Retinal pigment epithelial cell (primary cell): ENCODE results near the gene VSX1.

Source experiments
- DNase-seq: peaks from one replicate; pipeline ENCODE4 v3.0.0-alpha.2; 2010; ENCODE audit warnings: low read depth
- H3K4me3 ChIP-seq: 2 replicates; pipeline ENCODE4 v1.5.1; 2011; ENCODE audit warnings: mild to moderate bottlenecking, low read length, control low read depth, moderate library complexity
- TF ChIP-seq, protein P1 (sequence below): conservative IDR thresholded peaks from 2 replicates; pipeline ENCODE4 v1.5.1; 2011; ENCODE audit warnings: low read depth, low read length, control low read depth, inconsistent platforms

VSX1 gene

DNA sequence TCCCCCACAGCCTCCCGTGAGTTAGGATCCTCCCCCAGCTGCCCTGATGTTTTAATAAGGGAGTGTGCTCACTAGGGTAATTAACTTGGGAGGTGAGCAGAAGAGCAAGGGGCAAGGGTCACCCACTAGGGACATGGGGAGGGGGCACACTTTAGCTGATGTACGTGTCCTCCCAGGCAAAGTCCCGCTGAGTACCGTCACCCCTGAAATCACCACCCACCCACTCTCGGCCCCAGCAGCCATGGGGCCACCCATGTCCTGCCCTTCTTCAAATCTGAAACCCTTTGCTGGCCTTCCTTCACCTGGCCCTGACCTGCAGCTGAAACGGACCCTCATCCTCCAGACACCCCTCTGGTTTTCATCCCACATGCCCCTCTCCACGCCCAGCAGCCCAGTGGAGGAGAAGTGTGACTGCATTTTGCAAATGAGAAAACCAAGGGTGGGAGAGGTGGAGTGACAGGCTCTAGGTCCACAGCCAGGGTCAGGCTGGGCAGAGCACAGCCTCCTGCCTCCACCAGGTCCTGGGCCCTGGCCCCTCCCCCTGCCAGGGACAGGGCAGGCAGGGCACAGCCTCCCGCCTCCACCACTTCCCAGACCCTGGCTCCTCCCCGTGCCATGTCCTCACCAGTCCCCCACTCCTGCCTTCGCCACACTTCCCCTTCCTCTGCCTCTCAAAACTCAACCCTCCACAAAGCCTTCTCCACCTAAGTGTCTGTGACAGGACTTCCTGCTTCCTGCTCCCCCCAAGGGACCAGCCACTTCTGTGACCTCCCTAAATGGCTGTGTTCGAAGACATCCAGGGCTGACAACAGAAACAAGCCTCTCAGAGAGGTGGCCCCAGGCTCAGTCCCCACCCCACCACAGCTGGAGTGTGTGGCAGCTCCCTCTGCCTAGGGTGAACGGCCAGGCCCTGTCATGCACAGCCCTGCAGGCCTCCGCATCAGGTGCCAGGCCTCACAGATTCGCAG, 39.1 kb downstream of the VSX1 start:
- no peak for DNase-seq
- H3K4me3 ChIP-seq = no peak overlapping the region
- TF ChIP-seq, protein P1, sequence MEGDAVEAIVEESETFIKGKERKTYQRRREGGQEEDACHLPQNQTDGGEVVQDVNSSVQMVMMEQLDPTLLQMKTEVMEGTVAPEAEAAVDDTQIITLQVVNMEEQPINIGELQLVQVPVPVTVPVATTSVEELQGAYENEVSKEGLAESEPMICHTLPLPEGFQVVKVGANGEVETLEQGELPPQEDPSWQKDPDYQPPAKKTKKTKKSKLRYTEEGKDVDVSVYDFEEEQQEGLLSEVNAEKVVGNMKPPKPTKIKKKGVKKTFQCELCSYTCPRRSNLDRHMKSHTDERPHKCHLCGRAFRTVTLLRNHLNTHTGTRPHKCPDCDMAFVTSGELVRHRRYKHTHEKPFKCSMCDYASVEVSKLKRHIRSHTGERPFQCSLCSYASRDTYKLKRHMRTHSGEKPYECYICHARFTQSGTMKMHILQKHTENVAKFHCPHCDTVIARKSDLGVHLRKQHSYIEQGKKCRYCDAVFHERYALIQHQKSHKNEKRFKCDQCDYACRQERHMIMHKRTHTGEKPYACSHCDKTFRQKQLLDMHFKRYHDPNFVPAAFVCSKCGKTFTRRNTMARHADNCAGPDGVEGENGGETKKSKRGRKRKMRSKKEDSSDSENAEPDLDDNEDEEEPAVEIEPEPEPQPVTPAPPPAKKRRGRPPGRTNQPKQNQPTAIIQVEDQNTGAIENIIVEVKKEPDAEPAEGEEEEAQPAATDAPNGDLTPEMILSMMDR = no peak

GRCh38 chr20:25041813-25042530, 40.0 kb downstream of the VSX1 start:
- TF ChIP-seq, protein P1 = no peak

DNA sequence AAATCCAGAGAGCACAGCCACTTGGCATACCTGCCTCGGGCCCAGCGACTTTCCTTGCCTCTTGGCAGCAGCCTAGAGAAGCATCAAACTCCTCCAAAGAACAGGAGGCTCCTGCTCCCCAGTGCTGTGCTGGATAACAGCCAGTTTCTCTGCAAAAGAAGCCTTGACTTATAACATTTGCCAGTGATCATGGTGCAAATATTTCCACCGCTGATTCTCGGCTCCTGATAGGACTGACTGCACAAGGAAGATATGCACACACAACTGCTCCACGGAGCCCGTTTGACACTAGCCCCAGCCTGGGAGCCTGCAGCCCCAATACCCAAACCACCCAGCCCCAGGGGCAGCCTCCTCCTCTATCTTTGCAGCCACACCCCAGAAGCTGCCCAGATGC, 41.5 kb downstream of the VSX1 start:
- no peak overlapping the region for H3K4me3 ChIP-seq
- TF ChIP-seq, protein P1 = no peak
- no peak for DNase-seq

More at GRCh38 chr20:25041813-25042530, 40.0 kb downstream of the VSX1 start:
- H3K4me3 ChIP-seq = no peak overlapping the region
- no peak for DNase-seq

DNA sequence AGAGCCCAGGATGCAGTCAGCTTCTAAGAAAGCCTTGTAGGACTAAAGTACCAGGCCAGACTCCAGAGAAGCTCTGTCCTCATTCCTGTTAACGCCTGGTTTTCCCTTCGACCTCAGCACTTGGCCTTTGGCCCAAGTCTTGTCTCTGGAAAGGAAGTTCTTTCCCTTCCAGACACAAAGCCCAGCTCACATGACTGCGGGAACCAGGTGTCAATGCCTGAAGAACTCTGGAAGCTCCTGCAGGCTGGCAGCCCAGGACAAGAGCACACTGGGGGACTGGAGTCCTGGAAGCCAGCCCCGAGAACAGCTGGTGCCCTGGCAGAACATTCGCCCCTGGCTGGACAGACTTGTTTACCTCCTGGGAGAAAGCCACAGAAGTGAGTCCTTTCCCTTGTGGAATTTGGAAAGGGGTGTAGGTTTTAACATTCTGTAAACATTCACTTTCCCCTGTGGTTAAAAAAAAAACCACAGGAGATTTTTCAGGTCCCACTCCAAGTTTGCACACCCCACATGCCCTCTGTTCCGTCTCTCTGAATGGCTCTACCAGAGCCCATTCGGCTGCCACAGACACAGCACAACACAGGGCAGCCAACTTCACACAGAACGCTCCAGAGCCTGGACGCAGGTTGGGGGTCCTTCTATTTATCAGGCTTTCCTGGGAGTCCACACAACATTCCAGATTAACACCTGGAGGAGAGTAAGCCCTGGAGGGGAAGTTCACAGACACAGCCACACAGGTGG, 42.1 kb downstream of the VSX1 start:
- no peak for DNase-seq
- TF ChIP-seq, protein P1 = no peak
- no peak overlapping the region for H3K4me3 ChIP-seq

GRCh38 chr20:25038591-25039015, 43.3 kb downstream of the VSX1 start:
- TF ChIP-seq, protein P1 = no peak
- DNase-seq = no peak
- no peak overlapping the region for H3K4me3 ChIP-seq

GRCh38 chr20:25038103-25038410, 43.9 kb downstream of the VSX1 start:
- no peak overlapping the region for H3K4me3 ChIP-seq
- no peak for DNase-seq
- TF ChIP-seq, protein P1 = no peak
